GM19035 (cell line): Measurements from ENCODE around the gene CDS1.
A peak's percentile ranks its signal among the peaks of the same experiment; 100 is the strongest.
"Not testable (repeated sequence)": the region's sequence is repeated elsewhere in the genome, so short reads cannot be mapped to it uniquely, and the experiment has no call there.

Experiments used
- ATAC-seq: cut with Tn5 transposase; IDR thresholded peaks from one replicate; pipeline ENCODE4 v1.9.1; 2021; ENCODE audit not compliant: unreplicated experiment

Gene CDS1

DNA sequence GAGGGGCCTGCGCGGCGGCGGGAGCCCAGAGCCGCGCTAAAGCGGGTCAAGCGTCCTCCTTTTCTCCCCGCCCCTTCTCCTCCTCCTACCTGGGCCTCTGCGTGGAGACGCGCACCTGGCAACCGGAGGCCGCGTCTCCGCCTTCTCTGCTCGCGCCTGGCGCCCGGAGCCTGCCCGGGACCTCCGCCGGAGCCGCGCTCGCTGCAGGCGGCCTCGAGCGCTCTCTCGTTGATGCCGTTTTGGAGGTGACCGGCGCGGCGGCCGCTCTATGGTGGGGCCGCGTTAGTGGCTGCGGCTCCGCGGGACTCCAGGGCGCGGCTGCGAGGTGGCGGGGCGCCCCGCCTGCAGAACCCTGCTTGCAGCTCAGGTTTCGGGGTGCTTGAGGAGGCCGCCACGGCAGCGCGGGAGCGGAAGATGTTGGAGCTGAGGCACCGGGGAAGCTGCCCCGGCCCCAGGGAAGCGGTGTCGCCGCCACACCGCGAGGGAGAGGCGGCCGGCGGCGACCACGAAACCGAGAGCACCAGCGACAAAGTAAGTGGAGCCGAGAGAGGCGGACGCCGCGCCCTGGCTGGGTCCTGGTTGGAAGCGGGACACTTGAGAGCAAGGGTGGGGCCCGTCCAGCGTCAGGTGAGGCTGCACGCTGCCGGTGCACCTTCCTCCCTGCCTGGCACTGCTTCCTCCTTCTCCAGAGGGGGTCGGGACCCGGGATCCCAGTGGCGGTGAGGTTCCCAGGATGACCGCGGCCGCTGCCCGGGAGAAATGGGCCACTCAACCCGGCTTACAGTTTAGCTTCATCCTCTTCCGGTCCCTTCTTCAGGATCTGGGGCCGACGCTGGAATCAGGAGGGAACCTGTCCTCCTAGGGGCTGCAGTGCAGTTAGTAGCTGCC, at the start of gene CDS1:
Gene CDS1 (plus strand): TSS at position 140 of the 888 bp plus-strand sequence. CDS start 275 bp downstream, at position 415.
- peak; percentile 56 for ATAC-seq

DNA sequence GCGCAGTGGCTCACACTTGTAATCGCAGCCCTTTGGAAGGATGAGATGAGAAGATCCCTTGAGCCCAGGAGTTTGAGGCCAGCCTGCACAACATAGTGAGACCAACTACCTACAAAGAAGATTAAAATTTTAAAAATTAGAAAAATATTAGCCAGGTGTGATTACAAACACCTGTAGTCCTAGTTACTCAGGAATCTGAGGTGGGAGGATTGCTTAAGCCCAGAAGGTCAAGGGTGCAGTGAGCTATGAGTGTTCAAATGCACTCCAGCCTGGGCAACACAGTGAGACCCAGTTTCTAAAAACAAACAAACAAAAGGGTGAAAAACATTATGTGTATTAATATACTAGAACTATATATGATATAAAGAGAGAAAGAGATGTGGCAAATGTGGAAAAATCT, 47.0 kb upstream of the CDS1 start:
- ATAC-seq, result no peak

DNA sequence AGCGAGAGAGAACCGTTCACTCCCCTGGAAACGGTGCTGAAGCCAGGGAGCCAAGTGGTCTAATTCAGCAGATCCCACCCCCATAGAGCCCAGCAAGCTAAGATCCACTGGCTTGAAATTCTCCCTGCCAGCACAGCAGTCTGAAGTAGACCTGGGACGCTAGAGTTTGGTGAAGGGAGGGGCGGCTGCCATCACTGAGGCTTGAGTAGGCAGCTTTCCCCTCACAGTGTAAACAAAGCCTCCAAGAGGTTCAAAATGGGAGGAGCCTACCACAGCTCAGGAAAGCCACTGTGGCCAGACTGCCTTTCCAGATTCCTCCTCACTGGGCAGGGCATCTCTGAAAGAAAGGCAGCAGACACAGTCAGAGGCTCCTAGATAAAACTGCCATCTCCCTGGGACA, 37.8 kb upstream of the CDS1 start:
- no peak for ATAC-seq

DNA sequence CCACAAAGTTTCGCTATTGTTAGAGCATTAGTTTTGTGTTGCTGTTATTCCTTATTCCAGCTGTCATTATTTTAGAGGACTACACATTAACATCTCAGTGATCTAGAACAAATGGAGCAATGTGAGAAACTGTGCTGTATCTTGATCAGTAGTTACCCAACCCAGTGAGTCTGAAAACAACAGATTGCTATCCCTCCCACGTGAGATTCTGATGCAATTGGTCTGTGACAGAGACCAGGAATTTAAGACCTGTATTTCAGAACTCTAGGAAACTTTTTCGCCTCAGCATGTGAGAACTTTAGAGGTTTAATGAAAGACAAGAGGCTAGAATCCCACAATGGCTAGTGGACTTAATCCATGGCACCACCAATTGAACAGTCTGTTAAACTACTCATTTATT, 35.7 kb upstream of the CDS1 start:
- ATAC-seq, result no peak

DNA sequence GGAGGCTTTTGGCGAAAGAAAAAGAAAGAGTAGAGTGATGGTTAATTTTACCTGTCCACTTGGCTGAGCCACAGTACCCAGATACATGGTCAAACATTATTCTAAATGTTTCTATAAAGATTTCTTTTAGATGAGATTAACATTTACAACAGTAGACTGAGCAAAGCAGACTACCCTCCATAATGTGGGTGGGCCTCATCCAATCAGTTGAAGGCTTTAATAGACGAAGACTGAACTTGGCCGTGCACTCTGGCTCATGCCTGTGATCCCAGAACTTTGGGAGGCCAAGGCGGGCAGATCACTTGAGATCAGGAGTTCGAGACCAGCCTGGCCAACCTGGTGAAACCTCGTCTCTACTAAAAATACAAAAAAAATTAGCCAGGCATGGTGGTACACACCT, 33.7 kb upstream of the CDS1 start:
- ATAC-seq, result not testable (repeated sequence)

DNA sequence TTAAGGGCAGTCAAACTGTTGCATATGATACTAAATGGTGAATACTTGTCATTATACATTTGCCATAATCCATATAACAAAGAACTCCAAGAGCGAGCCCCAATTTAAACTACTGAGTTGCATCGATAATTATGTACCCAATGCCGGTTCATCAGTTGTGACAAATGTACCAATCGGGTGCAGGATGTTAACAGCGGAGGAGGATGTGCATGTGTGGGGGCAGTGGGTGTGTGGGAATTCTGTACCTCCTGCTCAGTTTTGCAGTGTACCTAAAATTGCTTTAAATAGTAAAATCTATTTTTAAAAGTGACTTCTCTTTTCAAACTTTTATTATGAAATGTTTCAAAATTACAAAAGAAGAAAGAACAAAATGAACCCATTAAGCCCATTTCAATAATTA, 20.8 kb upstream of the CDS1 start:
- ATAC-seq, result no peak

GRCh38 chr4:84563002-84563401, 19.9 kb upstream of the CDS1 start:
- ATAC-seq, result no peak

DNA sequence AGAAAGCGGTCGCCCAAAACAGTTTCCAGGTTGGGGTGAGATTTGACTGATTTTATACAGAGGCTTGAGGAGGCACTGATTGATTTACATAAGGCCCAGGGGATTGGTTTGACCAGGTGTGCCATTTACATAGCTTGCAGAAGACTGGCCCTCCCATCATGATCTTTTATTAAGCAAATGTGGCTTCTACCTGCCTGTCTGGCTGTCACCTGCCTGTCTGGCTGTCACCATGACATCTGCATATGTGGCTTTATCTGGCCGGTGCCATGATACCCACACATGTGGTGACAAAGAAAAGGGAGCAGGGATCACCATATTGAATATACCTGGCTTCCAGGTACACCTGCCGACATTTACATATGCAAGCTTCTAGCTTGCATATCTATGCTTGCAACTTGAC, 17.0 kb upstream of the CDS1 start:
- no peak for ATAC-seq

DNA sequence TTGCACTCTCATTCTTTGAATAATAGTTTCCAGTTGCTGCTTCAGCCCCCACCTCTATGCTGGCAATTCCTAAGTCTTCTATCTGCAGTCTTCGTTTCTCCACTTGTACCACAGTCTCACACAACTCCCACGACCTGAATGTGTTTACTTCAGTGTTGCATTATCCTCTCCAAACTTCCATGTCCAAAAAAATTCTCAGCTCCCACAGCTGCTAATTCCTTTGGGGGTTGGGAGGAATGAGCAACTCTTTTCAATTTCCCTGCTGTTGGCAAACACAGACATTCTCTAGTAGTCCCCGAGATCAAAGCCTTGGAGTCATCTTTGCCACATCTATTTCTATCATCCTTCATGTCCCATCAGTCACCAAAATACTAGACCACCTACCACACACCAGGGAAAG, 14.4 kb upstream of the CDS1 start:
- ATAC-seq, result no peak

GRCh38 chr4:84569009-84569408, 13.9 kb upstream of the CDS1 start:
- no peak for ATAC-seq

DNA sequence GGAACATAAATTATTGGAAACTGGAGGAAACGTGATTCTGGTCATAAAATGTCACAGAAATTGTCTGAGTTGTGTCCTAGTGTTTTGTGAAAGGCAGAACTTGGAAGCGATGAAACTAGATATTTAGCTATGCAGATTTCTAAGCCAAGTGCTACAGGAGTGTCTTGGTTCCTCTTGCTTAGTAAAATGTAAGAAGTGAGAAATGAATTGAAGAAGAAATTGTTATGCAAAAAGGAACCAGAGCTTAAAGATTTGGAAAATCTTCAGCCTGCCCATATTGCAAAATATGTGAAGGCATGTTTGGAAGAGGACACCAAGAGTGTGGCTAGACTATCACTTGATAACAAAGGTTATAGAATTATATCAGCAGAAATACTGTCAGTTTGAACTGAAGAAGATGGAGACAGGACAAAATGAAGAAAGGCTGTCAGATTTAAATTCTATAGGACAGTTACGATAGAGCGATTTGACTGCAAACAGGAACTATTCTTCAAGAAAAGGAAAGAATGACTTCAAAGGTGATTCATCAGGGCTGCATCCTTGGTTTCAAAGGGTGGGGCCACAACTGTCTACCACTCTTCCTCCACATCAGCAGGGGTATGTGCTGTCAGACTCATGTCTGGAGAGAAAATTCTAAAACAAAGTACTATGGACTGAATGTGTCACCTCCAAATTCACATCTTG, 9.4 kb upstream of the CDS1 start:
- no peak for ATAC-seq

- ATAC-seq, result no peak
Observed at GRCh38 chr4:84574069-84574720, 8.7 kb upstream of the CDS1 start.

GRCh38 chr4:84578540-84579402, 4.2 kb upstream of the CDS1 start:
- ATAC-seq, result no peak

- ATAC-seq, result no peak
Observed at GRCh38 chr4:84579403-84579776, 3.5 kb upstream of the CDS1 start.

DNA sequence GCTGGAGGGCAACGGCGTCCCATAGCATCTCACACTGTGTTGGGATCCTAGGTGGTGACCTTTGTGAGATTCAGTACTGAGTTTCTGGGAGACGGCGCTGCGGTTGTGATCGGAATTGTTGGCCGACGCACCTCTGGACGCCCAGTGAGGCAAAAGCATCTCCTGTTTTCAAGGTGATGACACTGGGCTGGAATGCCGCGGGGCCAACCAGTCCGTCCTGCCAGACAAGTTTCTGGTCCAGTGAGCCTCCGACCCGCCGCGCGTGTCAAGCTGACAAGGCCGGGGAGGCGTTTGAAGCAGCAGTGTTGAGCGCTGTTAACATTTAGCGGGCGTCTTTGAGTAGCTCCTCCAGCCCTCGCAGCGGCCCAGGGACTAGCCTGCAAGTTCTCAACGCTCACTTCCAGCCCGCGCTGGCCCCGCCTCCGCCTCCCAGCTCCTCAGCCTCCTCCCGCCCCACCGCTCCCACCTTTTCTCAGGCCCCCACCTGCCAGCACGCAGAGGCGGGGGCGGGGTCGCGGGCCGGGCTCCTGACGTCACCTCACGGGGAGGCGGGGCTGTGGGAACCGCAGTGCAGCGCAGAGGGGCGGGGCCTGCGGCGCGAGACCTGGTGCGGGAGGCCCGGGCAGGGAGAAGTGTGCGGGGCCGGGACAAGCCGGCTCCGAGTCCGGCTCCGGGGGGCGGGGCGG, 482 bp upstream of the CDS1 start:
- ATAC-seq, result peak; percentile 81

DNA sequence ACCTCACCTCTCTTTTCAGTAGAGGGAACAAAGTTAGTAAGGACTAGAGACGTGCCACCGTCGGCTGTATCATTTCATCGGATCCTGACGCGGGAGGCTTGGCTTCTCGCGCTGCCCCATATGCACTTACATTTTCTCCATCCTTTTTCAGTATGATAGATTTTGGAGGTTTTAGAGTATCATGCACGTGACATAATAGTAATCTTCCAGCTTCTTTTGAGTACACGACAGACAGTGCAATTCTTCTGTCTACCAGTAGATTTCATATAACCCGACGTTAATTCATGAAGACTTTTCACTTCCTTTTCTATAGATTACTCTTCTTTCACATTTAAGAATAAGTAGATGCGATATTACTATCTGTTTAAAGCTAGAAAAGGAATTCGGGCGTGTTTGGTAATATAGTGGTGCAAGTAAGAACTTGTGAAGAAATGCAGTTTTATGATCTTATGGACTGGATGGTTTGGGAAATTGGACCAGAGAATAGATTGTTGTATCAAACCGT, 1.0 kb downstream of the CDS1 start:
- ATAC-seq, result no peak

GRCh38 chr4:84585251-84585650, 2.3 kb downstream of the CDS1 start:
- ATAC-seq, result no peak

GRCh38 chr4:84594724-84595123, 11.8 kb downstream of the CDS1 start:
- no peak for ATAC-seq

DNA sequence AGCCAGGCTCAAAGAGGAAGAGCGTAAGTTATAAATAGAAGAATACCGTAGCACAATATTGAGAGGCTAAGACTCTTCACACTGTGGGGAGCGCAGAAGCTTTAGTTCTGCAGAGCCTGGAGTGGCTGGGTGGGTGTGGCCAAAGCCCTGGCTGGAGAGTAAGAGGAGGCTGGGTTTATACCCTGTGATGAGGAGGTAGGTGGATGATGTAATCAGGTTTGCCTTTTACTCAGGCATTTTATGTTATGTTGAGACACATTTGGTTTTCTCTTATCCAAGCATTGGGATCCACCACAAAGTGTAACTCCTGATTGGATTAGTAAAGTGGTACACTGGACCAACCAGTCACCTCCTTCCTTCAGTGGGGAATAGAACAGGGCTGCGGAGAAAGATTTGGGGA, 13.9 kb downstream of the CDS1 start:
- ATAC-seq, result no peak

DNA sequence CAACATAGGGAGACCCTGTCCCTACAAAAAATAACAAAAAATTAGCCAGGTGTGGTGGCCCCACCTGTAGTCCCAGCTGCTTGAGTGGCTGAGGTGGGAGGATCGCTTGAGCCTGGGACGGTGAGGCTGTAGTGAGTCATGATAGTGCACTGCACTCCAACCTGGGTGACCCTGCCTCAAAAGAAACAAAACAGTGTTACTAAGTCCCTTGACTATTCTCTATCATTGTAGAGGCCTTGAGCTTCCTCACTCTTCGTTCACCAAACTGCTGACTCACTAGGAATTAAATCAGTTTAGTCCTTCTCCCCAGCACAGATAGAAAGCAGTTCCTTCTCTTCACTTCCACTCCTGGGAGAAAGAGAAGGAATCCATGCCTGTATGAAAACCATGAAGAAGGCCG, 14.5 kb downstream of the CDS1 start:
- no peak for ATAC-seq
